Keratinocyte (primary cell): ENCODE data around the gene EYS. TPM values are rescaled to one million over a fixed set of nuclear protein-coding genes. Genes with fewer than 3 reads are reported as not detected.

ENCODE experiments used
- DNase-seq: peaks from one replicate; pipeline ENCODE4 v3.0.0-alpha.2; 2011; ENCODE audit warnings: low read depth, missing footprints, low spot score
- FAIRE-seq: peaks from 2 replicates; lab custom pipeline; 2011; peaks lifted over from hg19 to GRCh38; lab: Jason Lieb, UNC
- H2AFZ ChIP-seq: 2 replicates; pipeline ENCODE4 v1.6.0; 2012; ENCODE audit warnings: low read length, control low read depth, inconsistent platforms; ENCODE audit not compliant: control insufficient read depth
- H3K27ac ChIP-seq: 2 replicates; pipeline ENCODE4 v1.5.1; 2011; ENCODE audit warnings: low read length; ENCODE audit not compliant: control insufficient read depth, insufficient read depth
- H3K27me3 ChIP-seq: 3 replicates; pipeline ENCODE4 v1.6.0; 2011; ENCODE audit warnings: low read length; ENCODE audit not compliant: control insufficient read depth, insufficient read depth; ENCODE audit errors: extremely low read depth
- H3K36me3 ChIP-seq, 2 experiments: 2 replicates in 1 of 2; 3 replicates in 1 of 2; pipeline ENCODE4 v1.5.1; 2011; ENCODE audit warnings: low read length in 2 of 2, mild to moderate bottlenecking in 1 of 2; ENCODE audit not compliant: control insufficient read depth in 2 of 2, insufficient read depth in 2 of 2; ENCODE audit errors: extremely low read depth in 1 of 2
- H3K4me1 ChIP-seq: 3 replicates; pipeline ENCODE4 v1.5.1; 2011; ENCODE audit warnings: low read length; ENCODE audit not compliant: control insufficient read depth, insufficient read depth; ENCODE audit errors: extremely low read depth
- H3K4me2 ChIP-seq: 3 replicates; pipeline ENCODE4 v1.6.0; 2011; ENCODE audit warnings: low read depth, low read length; ENCODE audit not compliant: control insufficient read depth, insufficient read depth; ENCODE audit errors: extremely low read depth
- H3K4me3 ChIP-seq, 3 experiments: fragments of 200-600 bp in 1 of 3; sonication (generic) in 1 of 3; 2 replicates in 2 of 3; 3 replicates in 1 of 3; pipeline ENCODE4 v1.5.1; 2011 to 2016; ENCODE audit warnings: low read length in 3 of 3, mild to moderate bottlenecking in 3 of 3, control low read depth in 2 of 3, inconsistent platforms in 1 of 3, low read depth in 1 of 3, mixed read lengths in 1 of 3, mixed run types in 1 of 3, moderate library complexity in 1 of 3; ENCODE audit not compliant: control insufficient read depth in 2 of 3, insufficient read depth in 2 of 3; ENCODE audit errors: extremely low read depth in 1 of 3
- H3K79me2 ChIP-seq: 2 replicates; pipeline ENCODE4 v1.6.0; 2012; ENCODE audit warnings: low read length; ENCODE audit not compliant: control insufficient read depth, insufficient read depth
- H3K9ac ChIP-seq: 3 replicates; pipeline ENCODE4 v1.6.0; 2011; ENCODE audit warnings: low read length; ENCODE audit not compliant: control insufficient read depth, insufficient read depth; ENCODE audit errors: extremely low read depth
- H3K9me1 ChIP-seq: 3 replicates; pipeline ENCODE4 v1.6.0; 2011; ENCODE audit warnings: low read length; ENCODE audit not compliant: control insufficient read depth, insufficient read depth; ENCODE audit errors: extremely low read depth
- H3K9me3 ChIP-seq: 2 replicates; pipeline ENCODE4 v1.5.1; 2012; ENCODE audit warnings: low read depth, low read length; ENCODE audit not compliant: control insufficient read depth
- H4K20me1 ChIP-seq: 3 replicates; pipeline ENCODE4 v1.6.0; 2011; ENCODE audit warnings: low read length; ENCODE audit not compliant: control insufficient read depth, insufficient read depth; ENCODE audit errors: extremely low read depth
- EZH2 ChIP-seq: IDR thresholded peaks from one replicate; pipeline ENCODE4 v1.6.1; 2012; ENCODE audit warnings: inconsistent platforms, mild to moderate bottlenecking, low read length, moderate library complexity
- dilution Hi-C: fragments of 300-500 bp; cut with MboI; formaldehyde crosslinking; loops from one replicate; pipeline ENCODE4 v1.7.0; 2020; ENCODE audit warnings: low sequenced_read_pairs; ENCODE audit not compliant: extremely low pct_ligation_motif_present
- polyA plus RNA-seq, 5 experiments: library from polyadenylated mRNA; depleted of rRNA in 3 of 5; stranded (reverse) in 3 of 5; stranded (forward) in 1 of 5; unstranded in 1 of 5; fragments of >200 nt; gene quantifications; 1 replicate in 1 of 5; 2 replicates in 3 of 5; 3 replicates in 1 of 5; pipeline versions ENCODE4 v1.2.1 to v1.2.3, GENCODE V29; 2011 to 2012; ENCODE audit warnings: missing spikeins in 2 of 5, low read depth in 1 of 5, low replicate concordance in 1 of 5
- TF ChIP-seq, protein P1 (sequence below), 3 experiments: IDR thresholded peaks in 1 of 3; conservative IDR thresholded peaks in 1 of 3; optimal IDR thresholded peaks in 1 of 3; 2 replicates in 2 of 3; 3 replicates in 1 of 3; pipeline versions ENCODE3 to v1.5.1; 2011; ENCODE audit warnings: low read length in 3 of 3, mild to moderate bottlenecking in 3 of 3, moderate library complexity in 2 of 3, control low read depth in 1 of 3, inconsistent platforms in 1 of 3; ENCODE audit not compliant: insufficient read depth in 2 of 3; ENCODE audit errors: extremely low read depth in 1 of 3

The EYS gene
- polyA plus RNA-seq, 1 donor (not counting 4 experiments of a cell fraction or from before 2014, with no cell fraction given) = 0.34 TPM

DNA sequence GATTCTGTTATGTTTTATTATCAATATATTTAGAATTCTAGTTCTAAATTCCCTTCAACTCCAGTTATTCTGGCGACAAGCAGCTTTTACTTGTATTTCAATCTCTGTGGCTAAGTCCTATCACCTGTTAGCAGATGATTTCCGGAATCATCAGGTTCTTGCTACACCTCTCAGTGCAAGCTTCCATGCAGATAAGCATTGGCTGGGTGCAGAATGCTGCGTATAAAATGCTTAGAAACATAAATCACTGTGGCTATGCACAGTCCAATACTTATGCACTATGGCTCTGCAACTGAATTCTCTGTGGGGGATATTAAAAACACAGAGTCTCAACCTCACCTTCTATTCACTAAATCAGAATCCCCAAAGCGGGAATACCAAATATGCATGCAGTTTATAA, 720.0 kb downstream of the EYS start:
- Histone ChIP-seq H3K4me1 (no peaks in the 10 kb centered on the region), H4K20me1 (no peaks in the 10 kb centered on the region), H3K9me1 (no peaks in the 10 kb centered on the region), H3K4me2 (no peak overlapping the region), H2AFZ (no peak overlapping the region), H3K36me3 (no peaks in the 10 kb centered on the region), H3K79me2 (no peaks in the 10 kb centered on the region), H3K4me3 (no peak overlapping the region), H3K9me3 (no peaks in the 10 kb centered on the region), H3K27ac (no peak overlapping the region), H3K27me3 (no peaks in the 10 kb centered on the region), H3K9ac (no peak overlapping the region)
- dilution Hi-C loops = no loop called here
- TF ChIP-seq EZH2 = no peak
- TF ChIP-seq, protein P1, sequence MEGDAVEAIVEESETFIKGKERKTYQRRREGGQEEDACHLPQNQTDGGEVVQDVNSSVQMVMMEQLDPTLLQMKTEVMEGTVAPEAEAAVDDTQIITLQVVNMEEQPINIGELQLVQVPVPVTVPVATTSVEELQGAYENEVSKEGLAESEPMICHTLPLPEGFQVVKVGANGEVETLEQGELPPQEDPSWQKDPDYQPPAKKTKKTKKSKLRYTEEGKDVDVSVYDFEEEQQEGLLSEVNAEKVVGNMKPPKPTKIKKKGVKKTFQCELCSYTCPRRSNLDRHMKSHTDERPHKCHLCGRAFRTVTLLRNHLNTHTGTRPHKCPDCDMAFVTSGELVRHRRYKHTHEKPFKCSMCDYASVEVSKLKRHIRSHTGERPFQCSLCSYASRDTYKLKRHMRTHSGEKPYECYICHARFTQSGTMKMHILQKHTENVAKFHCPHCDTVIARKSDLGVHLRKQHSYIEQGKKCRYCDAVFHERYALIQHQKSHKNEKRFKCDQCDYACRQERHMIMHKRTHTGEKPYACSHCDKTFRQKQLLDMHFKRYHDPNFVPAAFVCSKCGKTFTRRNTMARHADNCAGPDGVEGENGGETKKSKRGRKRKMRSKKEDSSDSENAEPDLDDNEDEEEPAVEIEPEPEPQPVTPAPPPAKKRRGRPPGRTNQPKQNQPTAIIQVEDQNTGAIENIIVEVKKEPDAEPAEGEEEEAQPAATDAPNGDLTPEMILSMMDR (optimal IDR thresholded peaks at IDR 0.05 in 1 of 3, IDR thresholded peaks at IDR 0.05 in 1 of 3, conservative IDR thresholded peaks at IDR 0.05 in 1 of 3; ENCODE audit: extremely low read depth in 1 of 3, insufficient read depth in 2 of 3, low read length in 3 of 3) = no peak
- FAIRE-seq (no peak), DNase-seq (no peak)

- Histone ChIP-seq H3K4me3 (no peak overlapping the region), H3K27me3 (no peaks in the 10 kb centered on the region), H3K79me2 (no peaks in the 10 kb centered on the region), H3K9ac (no peak overlapping the region), H3K36me3 (no peaks in the 10 kb centered on the region), H4K20me1 (no peaks in the 10 kb centered on the region), H3K9me3 (no peaks in the 10 kb centered on the region), H2AFZ (no peak overlapping the region), H3K9me1 (no peaks in the 10 kb centered on the region), H3K27ac (no peak overlapping the region), H3K4me1 (no peaks in the 10 kb centered on the region), H3K4me2 (no peak overlapping the region)
- dilution Hi-C loops = no loop called here
- FAIRE-seq (no peak), DNase-seq (no peak)
- TF ChIP-seq EZH2 = no peak
- TF ChIP-seq, protein P1 (optimal IDR thresholded peaks at IDR 0.05 in 1 of 3, IDR thresholded peaks at IDR 0.05 in 1 of 3, conservative IDR thresholded peaks at IDR 0.05 in 1 of 3; ENCODE audit: extremely low read depth in 1 of 3, insufficient read depth in 2 of 3, low read length in 3 of 3) = no peak
These were observed 721.3 kb downstream of the EYS start for GRCh38 chr6:64985726-64986125.
